GM23338 (cell line): Measurements from ENCODE around the gene TMEM117.

ENCODE experiments used
- CREB1 ChIP-seq: fragments of 250-450 bp; sonication (Bioruptor Pico); IDR thresholded peaks from 2 replicates; pipeline ENCODE4 v1.5.0; 2020; ENCODE audit warnings: low read depth, mild to moderate bottlenecking, moderate library complexity
- CTCF ChIP-seq, 2 experiments: fragments of 200-600 bp in 1 of 2; sonication (generic) in 1 of 2; conservative IDR thresholded peaks; 2 replicates each; pipeline versions ENCODE4 v1.5.1 to v1.6.1; 2016 to 2017; ENCODE audit warnings: antibody characterized with exemption in 2 of 2, low read depth in 2 of 2, mild to moderate bottlenecking in 2 of 2, moderate library complexity in 1 of 2
- EZH2 ChIP-seq: fragments of 200-600 bp; sonication (generic); IDR thresholded peaks from one replicate; pipeline ENCODE4 v1.8.0; 2017; ENCODE audit warnings: antibody characterized with exemption, mild to moderate bottlenecking, low read depth; ENCODE audit not compliant: unreplicated experiment
- EZH2phosphoT487 ChIP-seq: fragments of 200-600 bp; sonication (generic); IDR thresholded peaks from one replicate; pipeline ENCODE4 v1.8.1; 2018; ENCODE audit warnings: antibody characterized with exemption; ENCODE audit not compliant: unreplicated experiment
- POLR2AphosphoS5 ChIP-seq: IDR thresholded peaks from 2 replicates; pipeline ENCODE4 v1.6.1; 2016; ENCODE audit warnings: antibody characterized with exemption, low read depth
- STAT1 ChIP-seq: IDR thresholded peaks from one replicate; pipeline ENCODE4 v1.6.1; 2016; ENCODE audit warnings: antibody characterized with exemption; ENCODE audit not compliant: unreplicated experiment
- TF ChIP-seq, protein P1 (sequence below): IDR thresholded peaks from one replicate; pipeline ENCODE4 v1.6.1; 2018; ENCODE audit warnings: antibody characterized with exemption; ENCODE audit not compliant: unreplicated experiment

DNA sequence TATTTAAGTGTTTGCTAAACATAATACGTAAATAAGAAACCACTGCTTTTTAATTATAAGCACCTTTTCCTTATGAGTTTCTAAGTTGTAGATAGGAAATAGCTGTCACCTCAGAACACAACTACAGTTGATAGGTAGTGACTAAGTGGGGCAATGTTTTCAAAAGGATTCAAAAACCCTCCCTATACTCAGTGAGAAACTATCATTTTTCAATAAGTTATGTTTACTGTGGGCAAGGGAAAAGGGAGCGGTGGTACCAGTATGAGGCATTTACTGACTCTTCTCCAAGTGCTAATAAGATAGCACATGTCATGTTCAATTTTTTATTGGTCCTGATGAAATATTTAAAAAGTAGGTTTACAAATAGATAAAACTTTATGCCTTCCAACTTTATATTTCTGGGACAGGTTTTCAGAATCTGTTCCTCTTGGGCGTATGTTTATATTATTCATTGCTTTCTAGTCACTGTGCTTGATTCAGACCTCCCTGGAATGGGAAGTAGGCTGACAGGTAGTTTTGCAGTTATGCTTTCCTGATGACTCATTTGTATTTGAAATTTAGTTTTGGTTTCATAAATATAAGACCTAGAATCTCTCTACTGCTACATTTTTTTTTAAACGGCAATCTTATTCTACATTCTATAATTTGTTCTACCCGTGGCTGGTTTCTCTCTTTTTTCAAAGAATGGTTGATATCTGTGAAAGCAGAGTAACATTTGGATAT, 153.1 kb downstream of the TMEM117 start:
- no peak for TF ChIP-seq CTCF (conservative IDR thresholded peaks at IDR 0.05; ENCODE audit: low read depth in 2 of 2)
- TF ChIP-seq EZH2 = no peak
- no peak for TF ChIP-seq EZH2phosphoT487
- no peak for TF ChIP-seq STAT1
- TF ChIP-seq, protein P1, sequence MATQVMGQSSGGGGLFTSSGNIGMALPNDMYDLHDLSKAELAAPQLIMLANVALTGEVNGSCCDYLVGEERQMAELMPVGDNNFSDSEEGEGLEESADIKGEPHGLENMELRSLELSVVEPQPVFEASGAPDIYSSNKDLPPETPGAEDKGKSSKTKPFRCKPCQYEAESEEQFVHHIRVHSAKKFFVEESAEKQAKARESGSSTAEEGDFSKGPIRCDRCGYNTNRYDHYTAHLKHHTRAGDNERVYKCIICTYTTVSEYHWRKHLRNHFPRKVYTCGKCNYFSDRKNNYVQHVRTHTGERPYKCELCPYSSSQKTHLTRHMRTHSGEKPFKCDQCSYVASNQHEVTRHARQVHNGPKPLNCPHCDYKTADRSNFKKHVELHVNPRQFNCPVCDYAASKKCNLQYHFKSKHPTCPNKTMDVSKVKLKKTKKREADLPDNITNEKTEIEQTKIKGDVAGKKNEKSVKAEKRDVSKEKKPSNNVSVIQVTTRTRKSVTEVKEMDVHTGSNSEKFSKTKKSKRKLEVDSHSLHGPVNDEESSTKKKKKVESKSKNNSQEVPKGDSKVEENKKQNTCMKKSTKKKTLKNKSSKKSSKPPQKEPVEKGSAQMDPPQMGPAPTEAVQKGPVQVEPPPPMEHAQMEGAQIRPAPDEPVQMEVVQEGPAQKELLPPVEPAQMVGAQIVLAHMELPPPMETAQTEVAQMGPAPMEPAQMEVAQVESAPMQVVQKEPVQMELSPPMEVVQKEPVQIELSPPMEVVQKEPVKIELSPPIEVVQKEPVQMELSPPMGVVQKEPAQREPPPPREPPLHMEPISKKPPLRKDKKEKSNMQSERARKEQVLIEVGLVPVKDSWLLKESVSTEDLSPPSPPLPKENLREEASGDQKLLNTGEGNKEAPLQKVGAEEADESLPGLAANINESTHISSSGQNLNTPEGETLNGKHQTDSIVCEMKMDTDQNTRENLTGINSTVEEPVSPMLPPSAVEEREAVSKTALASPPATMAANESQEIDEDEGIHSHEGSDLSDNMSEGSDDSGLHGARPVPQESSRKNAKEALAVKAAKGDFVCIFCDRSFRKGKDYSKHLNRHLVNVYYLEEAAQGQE = no peak
- no peak for TF ChIP-seq CREB1 (CRISPR knock-in tag)
- TF ChIP-seq POLR2AphosphoS5 = no peak
